AG09309 (cell line): ENCODE measurements around the gene WDR90.

Source experiments
- DNase-seq: peaks from one replicate; pipeline ENCODE4 v3.0.0-alpha.2; 2010; ENCODE audit warnings: low read depth
- H3K4me3 ChIP-seq: 2 replicates; pipeline ENCODE4 v1.5.1; 2011; ENCODE audit warnings: mild to moderate bottlenecking, low read depth, low read length, moderate library complexity; ENCODE audit not compliant: control insufficient read depth
- TF ChIP-seq, protein P1 (sequence below): IDR thresholded peaks from 2 replicates; pipeline ENCODE4 v1.5.1; 2011; ENCODE audit warnings: mild to moderate bottlenecking, low read depth, low read length, inconsistent platforms; ENCODE audit not compliant: insufficient read depth, control insufficient read depth; ENCODE audit errors: missing control alignments

Gene WDR90

DNA sequence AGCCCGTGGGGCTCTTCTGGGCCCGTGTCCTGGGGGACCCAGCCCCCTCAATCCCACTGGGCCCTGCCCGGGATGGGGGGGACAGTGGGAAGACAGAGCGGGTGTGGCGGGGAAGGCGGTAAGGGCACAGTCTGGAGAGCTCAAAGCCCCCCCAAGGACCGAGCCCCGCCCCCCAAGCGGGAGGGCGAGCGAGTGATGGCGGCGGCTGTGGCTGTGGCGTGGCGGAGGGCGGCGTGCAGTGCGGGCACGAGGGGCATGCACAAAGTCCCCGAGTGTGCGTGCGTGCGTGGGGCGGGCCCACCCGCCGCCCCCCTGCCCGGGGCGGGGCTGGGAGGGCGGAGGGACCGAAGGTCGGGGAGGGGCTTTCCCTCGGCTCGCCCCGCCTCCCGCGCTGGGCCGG, 44.6 kb downstream of the WDR90 start:
- no peak for DNase-seq
- H3K4me3 ChIP-seq = no peak overlapping the region
- TF ChIP-seq, protein P1, sequence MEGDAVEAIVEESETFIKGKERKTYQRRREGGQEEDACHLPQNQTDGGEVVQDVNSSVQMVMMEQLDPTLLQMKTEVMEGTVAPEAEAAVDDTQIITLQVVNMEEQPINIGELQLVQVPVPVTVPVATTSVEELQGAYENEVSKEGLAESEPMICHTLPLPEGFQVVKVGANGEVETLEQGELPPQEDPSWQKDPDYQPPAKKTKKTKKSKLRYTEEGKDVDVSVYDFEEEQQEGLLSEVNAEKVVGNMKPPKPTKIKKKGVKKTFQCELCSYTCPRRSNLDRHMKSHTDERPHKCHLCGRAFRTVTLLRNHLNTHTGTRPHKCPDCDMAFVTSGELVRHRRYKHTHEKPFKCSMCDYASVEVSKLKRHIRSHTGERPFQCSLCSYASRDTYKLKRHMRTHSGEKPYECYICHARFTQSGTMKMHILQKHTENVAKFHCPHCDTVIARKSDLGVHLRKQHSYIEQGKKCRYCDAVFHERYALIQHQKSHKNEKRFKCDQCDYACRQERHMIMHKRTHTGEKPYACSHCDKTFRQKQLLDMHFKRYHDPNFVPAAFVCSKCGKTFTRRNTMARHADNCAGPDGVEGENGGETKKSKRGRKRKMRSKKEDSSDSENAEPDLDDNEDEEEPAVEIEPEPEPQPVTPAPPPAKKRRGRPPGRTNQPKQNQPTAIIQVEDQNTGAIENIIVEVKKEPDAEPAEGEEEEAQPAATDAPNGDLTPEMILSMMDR = no peak

DNA sequence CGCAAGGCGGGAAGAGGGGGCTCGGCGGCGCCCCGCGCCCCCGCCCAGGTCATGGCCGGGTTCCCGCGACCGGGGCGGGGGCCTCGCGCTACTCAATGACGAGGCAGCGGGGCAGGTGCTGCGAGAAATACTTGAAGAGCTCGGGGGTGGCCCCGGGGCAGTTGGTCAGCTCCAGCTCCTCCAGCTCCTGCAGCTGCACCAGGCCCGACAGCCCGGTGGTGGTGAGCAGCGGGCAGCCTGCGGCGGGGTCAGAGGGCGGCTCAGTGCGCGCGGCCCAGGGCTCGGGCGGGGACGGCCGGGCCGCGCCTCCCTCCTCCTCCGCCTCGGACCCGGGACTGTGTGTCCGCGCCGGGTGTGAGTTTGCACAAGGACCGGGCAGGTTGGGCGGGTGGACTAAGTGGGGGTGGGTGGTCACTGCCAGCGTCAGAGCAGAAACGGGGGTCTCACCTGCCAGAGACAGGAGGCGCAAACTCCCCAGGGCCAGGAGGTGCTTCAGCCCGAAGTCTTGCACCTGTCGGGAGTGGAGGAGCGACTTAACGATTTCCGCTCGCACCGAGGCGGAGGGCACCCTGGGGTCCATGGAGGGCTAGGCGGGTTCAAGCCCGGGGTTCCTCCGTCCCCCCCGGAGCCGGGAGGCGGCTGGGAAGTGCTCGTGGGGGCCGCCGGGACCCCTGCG, 45.2 kb downstream of the WDR90 start:
- no peak for DNase-seq
- TF ChIP-seq, protein P1 = no peak
- H3K4me3 ChIP-seq = no peak overlapping the region

DNA sequence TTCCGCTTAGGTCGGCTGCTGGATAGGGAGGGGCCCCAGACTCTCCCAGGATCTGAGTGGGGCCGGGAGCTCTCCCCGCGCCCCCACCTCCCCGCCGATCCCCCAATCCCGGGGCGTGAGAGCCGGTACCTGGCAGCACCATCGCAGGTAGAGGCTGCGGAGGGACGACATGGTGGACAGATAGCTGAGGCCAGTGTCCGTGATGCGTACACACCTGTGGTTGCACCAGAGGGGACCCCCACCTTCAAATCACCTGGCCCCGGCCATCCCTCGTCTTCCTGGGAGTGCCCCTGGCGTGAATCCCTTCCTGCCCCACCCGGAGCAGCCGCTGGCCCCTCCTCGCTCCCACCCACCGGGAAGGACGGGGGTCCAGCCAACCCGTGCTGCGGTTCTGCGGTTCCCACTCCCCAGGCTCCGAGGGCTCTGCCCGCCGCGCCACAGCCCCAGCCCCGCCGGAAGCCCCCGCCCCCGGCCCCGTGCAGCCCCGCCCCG, 45.7 kb downstream of the WDR90 start:
- H3K4me3 ChIP-seq = no peak overlapping the region
- DNase-seq = no peak
- TF ChIP-seq, protein P1 = no peak

DNA sequence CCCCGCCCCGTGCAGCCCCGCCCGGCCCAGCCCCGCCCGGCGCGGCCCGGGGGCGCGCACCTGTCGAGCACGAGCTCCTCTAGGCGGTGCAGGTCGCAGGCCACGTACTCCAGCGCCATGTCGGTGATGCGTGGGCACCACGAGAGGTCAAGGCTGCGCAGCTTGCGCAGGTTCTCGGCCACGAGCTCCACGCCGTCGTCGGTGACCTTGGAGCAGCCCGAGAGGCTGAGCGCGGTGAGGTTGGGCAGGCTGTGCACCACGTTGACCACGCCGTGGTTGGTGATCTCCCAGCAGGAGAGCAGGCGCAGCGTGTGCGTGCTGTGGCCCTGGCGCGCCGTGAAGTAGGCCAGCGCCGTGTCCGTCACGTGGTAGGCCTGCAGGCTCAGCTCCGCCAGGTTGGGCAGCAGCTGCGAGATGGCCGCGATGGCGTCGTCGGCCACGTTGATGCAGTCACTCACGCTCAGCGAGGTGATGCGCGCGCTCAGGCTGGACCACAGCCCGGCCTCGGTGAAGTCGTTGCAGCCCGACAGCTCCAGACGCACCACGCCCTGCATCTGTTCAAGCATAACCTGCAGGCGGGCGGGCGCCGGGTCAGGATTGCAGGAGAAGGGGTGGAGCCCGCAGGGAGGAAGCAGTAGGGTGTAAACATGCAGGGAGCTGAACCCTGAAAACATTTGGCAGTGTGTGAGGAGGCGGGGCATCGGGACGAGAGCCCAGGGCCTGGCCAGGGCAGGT, 46.4 kb downstream of the WDR90 start:
- H3K4me3 ChIP-seq = no peak overlapping the region
- TF ChIP-seq, protein P1 = no peak
- no peak for DNase-seq

DNA sequence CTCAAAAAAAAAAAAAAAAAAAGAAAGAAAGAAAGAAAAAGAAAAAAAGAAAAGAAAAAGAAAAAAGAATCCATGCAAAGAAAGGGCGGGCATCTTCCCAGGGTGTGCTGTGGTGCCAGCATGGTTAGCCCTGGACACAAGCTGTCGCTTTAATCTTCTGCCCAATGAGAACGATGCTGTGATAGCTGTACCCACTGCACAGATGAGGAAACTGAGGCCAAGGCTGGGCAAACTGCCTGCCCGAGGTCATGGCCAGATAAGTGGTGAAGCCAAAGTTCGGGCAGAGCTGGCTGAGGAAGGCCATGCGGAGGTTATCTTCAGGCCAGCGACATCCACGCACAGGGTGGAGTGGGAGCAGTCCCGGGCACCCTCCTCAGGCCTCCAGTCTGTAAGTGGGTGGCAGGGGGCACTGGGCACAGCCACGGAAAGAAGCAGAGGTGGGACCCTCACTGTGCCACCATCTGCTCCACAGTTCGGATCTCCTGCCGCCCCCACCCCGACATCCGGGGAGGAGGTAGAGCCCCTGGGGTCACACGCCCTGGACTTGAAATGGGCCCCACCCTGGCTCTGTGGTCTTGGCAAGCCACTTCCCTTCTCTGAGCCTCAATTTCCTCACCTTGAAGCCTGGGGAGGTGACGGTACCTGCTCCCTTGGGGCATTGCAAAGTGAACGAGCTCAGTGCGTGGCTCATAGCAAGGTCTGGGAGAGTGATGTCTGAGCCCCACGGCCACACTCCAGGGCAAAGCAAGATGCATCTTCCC, 49.9 kb downstream of the WDR90 start:
- no peak overlapping the region for H3K4me3 ChIP-seq
- TF ChIP-seq, protein P1 = no peak
- no peak for DNase-seq

DNA sequence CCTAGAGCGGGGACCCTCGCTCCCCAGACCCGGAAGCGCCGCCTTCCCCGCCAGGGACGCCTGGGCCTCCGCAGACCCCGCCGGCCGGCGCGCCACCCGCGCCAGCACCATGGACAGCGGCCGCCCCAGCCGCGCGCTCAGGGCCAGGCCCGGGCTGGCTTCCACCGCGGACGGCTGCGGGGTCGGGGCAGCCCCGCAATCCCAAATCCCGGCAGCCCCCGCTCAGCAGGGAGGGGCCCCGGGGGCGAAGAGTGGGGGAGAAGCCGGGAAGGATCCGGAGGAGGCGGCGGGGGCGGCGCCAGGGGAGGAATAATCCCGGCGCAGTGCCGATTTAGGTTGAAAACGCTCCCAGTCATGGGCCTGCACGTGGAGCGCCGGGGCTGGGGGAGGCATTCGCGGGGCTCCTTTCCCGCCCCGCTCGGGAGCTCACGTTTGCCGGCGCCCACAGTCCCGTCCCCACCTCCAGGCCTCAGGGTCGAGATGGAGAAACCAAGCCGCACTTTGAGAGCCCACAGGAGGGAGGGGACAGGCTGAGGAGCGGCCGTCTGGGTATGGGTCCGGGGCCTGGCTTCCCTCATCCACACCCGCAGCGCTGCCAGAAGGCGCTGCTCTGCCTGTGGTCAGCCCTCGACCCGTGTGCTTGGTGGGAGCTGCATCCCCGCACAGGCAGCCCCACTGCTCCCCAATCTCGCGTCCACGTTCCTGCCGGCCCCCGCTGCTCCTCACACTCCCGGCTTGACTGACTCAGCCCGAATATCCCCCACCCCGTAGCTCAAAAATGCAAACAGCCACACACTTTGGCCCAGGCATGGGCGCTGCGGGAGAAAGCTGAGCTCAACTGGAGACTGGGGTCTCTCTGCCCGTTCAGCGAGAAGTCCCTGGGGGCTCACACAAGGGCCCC, 51.8 kb downstream of the WDR90 start:
- H3K4me3 ChIP-seq = no peak overlapping the region

More for the DNA sequence above, 51.8 kb downstream of the WDR90 start:
- no peak for DNase-seq
- TF ChIP-seq, protein P1 = no peak
